GM12801 (cell line): ENCODE results near the gene HM13.

ENCODE experiments used
- TF ChIP-seq, protein P1 (sequence below): IDR thresholded peaks from one replicate; pipeline ENCODE4 v1.5.1; 2011; ENCODE audit warnings: control low read depth; ENCODE audit not compliant: insufficient read length; ENCODE audit errors: extremely low read depth

Gene HM13

DNA sequence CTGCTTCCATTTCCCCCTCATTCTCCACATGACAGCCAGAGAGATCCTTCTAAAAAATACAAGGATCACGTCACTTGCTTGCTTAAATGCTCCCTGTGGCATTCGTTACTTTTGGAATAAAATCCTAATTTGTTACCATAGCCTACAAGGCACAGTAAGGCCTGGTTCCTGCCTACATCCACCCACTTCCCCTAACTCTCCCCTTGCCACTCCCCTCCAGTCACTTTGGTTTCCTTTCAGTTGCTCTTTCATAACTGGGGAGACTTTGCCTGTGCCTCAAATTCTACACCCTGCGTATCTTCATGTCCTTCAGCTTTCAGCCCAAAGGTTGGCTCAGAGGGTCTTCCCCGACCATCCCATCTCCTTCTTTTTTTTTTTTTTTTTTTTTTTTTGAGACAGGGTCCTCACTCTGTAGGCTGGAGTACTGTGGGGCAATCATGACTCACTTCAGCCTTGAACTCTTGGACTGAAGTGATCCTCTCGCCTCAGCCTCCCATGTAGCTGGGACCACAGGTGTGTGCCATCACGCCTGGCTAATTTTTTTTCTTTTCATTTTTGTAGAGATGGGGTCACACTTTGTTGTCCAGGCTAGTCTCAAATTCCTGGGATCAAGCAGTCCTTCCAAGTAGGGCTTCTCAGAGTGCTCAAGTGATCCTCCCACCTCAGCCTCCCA lies 103.3 kb downstream of the HM13 start:
- TF ChIP-seq, protein P1, sequence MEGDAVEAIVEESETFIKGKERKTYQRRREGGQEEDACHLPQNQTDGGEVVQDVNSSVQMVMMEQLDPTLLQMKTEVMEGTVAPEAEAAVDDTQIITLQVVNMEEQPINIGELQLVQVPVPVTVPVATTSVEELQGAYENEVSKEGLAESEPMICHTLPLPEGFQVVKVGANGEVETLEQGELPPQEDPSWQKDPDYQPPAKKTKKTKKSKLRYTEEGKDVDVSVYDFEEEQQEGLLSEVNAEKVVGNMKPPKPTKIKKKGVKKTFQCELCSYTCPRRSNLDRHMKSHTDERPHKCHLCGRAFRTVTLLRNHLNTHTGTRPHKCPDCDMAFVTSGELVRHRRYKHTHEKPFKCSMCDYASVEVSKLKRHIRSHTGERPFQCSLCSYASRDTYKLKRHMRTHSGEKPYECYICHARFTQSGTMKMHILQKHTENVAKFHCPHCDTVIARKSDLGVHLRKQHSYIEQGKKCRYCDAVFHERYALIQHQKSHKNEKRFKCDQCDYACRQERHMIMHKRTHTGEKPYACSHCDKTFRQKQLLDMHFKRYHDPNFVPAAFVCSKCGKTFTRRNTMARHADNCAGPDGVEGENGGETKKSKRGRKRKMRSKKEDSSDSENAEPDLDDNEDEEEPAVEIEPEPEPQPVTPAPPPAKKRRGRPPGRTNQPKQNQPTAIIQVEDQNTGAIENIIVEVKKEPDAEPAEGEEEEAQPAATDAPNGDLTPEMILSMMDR: no peak
